T-helper 9 cell (primary cell): ENCODE data around the gene DENR.
"Not testable (repeated sequence)": the region's sequence is repeated elsewhere in the genome, so short reads cannot be mapped to it uniquely, and the experiment has no call there.

ENCODE experiments used
- DNase-seq: peaks from one replicate; pipeline ENCODE4 v3.0.0-alpha.2; 2020
- total RNA-seq, 2 donors: gene quantifications; one replicate each; lab custom pipeline; 2026; lab: John Stamatoyannopoulos, UW

DENR gene, protein sequence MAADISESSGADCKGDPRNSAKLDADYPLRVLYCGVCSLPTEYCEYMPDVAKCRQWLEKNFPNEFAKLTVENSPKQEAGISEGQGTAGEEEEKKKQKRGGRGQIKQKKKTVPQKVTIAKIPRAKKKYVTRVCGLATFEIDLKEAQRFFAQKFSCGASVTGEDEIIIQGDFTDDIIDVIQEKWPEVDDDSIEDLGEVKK
- 57.4 to 78.1 reads per million in 2 donors for total RNA-seq

DNA sequence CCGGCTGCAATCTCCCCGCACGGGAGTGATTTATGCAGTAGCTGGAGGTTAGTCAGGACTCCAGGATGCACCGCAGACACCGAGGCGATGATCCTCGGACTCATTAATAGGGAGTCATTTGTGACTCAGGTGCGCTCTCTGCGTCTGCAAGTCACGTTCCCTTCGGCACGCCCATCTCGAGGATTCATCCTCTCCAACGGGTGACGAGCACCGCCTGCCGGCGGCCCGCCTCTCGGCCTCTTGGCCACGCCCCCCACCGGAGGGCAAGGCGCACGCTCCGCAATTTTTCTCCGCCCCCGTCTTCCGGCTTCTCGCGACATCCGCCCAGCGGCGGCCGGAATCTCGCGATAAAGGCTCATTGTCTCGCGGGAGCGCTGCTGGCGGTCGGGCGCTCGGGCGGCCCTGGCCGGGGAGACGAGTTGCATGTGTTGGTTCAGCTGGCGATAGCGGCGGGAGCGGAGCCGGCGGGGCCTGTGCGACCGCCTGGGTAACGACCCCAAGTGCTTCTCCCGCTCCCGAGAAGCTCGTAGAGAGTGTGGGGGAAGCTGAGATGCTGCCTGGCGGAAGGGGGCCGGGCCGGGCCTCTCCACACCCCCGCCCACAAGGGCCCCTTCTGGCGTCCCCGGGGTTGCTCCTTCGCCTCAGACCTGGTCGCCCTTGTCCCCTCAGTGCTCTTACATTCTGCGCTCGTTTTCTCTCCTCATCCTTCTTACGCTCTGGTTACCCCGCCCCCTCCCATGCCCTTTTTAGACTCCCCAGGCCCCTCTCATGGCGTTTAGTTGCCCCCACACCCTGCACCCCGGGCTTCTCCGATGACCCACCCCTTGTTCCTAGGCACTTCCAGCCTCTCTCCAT lies at the start of gene DENR:
TSS of gene DENR (plus strand) at position 361 of the 855 bp plus-strand sequence. CDS start 878 bp downstream, outside the sequence.
- peak; percentile 99 for DNase-seq

GRCh38 chr12:122702890-122703611 lies 49.6 kb upstream of the DENR start, which contains the start of gene HCAR2:
TSS of gene HCAR2 (minus strand) at chr12:122703357. CDS start at chr12:122703283, 74 bp downstream.
- DNase-seq = not testable (repeated sequence)

GRCh38 chr12:122703841-122704240 lies 48.8 kb upstream of the DENR start:
- DNase-seq = not testable (repeated sequence)

- not testable (repeated sequence) for DNase-seq
Measured at GRCh38 chr12:122709287-122709686, 43.3 kb upstream of the DENR start.

DNA sequence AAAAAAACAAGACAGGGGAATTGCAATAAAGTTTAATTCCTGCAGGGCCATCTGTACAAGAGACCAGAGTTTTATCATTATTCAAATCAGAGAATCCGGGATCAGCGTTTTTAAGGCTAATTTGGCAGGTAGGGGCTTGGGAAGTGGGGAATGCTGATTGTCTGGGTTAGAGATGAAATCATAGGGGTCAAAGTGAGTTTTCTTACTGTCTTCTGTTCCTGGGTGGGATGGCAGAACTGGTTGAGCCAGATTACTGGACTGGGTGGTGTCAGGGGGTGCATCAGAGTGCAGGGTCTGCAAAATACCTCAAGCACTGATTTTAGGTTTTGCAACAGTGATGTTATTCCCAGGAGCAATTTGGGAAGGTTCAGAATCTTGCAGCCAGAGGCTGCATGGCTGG lies 42.3 kb upstream of the DENR start:
- not testable (repeated sequence) for DNase-seq

DNA sequence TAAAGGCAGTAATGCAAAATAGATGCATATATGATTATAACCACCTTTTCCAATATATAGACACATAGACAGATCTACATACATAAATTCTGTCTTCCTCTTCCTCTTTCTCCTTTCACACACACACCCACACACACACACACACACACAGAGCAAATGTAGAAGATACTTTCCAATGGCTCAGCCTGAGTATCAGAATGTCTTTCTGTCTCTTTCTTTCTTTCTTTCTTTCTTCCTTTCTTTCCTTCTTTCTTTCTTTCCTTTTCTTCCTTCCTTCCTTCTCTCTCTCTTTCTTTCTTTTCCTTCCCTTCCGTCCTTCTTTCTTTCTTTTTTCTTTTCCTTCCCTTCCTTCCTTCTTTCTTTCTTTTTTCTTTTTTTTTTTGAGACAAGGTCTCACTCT lies 41.4 kb upstream of the DENR start:
- not testable (repeated sequence) for DNase-seq

DNA sequence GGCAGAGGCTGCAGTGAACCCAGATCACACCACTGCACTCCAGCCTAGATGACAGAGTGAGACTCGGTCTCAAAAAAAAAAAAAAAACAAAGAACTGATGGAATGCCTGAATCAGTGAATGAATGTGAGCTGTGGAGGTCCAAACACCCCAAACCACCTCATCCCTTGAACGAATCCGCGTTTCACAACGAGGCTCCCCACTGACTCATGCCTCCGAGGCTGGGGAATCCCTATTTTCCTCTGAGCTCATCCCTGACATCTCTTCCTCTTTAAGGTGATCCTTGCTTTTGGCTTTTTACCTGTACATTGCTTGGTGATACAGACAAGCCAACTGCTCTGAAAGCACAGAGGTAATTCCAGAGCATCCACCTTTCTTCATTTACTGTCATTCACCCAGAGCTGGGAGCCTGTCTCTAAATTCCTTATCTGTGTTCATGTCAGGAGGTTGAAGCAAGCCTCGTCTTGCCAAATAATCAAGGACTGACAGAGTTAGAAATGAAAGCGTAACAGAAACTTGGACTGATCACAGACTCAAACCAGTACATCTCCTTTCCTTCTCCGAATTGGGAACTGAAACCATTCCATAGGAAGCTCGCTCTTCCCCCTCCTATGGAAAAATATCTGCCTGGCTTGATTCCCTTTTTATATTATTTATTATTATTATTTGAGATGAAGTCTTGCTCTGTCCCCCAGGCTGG lies 39.0 kb upstream of the DENR start:
- not testable (repeated sequence) for DNase-seq

DNA sequence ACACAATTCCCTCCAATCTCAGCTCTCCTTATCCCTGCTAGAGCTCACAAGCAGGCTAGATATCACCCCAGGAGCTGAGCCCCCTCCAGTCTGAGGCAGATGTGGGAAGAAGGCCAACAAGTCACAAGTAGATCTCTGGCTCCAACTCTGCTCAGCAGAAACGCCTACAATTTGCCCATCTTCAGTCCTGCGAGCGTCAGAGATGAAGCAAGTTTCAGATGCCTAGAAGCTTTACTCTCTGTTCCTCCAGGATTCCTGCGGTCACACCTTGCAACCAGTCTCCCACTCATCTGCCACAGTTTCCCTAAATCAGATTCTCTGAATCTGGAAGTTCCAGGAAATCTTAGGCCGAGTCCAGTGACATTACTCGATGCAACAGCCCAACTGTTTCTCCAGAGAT lies 37.4 kb upstream of the DENR start:
- not testable (repeated sequence) for DNase-seq

DNA sequence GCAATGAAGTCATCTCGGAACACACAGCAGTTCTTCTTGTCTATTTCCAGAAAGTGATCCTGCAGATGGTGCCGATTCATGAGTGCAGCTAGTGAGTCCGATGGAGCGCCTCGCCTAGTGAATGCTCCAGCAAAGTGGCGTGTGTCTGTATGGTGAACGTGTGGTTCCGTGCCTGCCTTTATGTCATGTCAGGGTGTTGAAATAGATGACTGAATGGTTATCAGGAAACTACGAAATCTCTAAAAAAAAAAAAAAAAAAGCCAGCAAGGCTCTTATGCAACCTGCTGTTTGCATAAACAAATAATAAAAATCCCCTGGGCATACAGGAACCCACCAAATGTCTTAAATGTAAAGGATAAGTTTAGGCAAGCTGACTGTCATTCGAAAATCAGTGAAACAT lies 36.0 kb upstream of the DENR start, which contains the start of gene HCAR3:
TSS of gene HCAR3 (minus strand) at position 154 of the 400 bp plus-strand sequence. CDS start at position 80, 74 bp downstream.
- not testable (repeated sequence) for DNase-seq

DNA sequence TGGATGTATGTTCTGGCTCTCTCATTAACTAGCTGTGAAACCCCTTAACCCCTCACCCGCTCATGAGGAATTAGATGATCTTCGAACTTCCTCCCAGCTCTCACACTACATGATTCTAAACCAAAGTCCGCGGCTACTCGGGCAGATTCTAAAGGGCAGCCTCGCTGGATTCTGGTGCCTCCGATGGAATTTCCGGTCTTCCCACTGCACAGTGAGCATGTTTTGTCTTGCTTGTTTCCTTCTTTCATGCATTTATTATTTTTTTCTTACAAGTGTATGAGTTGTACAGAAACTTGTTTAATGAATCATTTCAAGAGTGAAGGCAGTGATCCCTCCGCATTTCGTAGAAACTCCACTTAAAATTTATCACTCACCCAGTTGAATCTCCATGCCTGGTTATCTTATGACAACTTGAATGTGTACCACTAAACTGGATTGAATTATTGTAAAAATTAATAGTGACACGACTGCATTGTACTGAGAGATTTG lies 31.5 kb upstream of the DENR start:
- no peak for DNase-seq

DNA sequence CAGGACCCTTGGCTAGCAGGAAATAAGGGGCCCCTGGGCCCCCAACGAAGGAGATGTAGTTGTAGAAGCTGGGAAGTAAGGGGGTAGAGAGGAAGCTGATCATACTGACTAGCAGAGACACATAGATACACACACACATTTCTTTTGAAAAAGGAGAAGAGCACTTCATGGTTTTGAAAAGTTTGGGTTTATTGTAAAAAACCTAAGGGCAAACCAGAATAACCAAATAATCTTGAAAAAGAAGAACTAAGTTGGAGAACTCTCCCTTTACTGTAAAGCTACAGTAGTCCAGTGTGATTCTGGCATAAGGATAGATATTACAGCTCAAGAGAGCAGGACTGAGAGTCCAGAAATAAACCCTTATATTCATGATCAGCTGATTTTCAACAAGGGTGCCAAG lies 30.2 kb upstream of the DENR start:
- no peak for DNase-seq

GRCh38 chr12:122724641-122725243 lies 27.9 kb upstream of the DENR start:
- DNase-seq = no peak

DNA sequence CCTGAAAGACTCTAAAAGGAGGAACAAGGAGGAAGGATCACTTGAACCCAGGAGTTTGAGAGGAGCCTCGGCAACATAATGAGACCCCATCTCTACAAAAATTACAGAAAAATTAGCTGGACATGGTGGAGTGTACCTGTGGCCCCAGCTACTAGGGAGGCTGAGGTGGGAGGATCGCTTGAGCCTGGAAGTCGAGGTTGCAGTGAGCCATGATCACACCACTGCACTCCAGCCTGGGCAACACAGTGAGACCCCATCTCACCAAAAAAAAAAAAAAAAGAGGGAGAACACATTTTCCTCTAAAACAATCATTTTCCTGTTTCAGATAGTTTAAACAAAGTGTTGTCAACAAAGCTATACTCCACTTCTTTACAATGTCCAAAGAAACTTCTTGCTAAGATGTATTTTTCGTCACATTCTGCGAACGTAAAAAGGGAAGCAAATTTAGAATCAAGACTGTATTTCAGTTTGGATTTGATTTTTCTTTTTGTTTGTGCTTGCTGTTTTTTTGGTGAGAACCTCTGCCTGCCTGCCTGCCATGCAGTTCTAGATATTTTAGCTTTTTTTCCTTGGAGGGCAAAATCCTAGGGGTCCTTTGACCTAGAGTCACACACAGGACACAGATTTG lies 27.1 kb upstream of the DENR start:
- no peak for DNase-seq

DNA sequence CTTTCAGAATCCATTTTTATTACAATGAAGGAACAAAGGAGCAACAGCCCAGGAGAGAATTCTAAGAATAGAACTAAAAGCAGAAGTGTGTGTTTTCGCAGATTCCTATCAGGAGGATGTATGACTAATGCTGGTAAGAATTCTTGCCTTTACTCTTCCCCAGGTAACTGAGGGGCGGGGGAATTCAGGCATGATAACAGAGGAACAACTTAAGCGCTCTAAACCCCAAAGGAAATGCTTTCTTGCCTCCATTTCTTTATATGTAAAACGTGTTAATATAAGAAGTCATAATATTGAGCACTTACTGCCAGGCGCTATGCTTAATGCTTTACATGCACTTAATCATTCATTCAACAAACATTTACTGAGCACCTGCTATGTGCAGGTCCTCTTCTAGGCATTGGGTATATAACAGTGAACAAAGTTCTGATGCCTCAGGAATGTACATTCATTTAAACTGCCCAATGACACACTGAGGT lies 26.5 kb upstream of the DENR start:
- no peak for DNase-seq

GRCh38 chr12:122729583-122730214 lies 22.9 kb upstream of the DENR start:
- DNase-seq = no peak

GRCh38 chr12:122730215-122731014 lies 22.2 kb upstream of the DENR start, which contains the start of gene HCAR1:
TSS of gene HCAR1 (minus strand) at chr12:122730844. CDS start at chr12:122730339, 505 bp downstream.
- no peak for DNase-seq

DNA sequence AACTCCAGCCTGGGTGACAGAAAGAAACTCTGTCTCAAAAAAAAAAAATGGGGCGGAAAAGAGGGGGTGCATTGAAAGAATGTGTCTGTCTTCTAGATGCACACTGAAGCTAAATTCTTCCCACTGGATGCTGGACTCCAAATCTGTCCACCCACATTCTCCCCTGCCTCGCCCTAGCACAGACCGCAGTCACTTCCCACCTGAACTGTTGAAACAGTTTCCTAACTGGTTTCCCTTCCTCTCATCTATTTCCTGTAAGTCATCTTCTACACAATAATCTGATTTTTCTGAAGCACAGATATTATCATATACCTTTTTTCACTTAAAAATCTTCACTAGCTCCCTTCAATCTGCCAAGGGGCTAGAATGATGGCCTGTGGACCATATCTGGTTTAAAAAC lies 20.5 kb upstream of the DENR start:
- no peak for DNase-seq

GRCh38 chr12:122732611-122733010 lies 20.0 kb upstream of the DENR start:
- no peak for DNase-seq

DNA sequence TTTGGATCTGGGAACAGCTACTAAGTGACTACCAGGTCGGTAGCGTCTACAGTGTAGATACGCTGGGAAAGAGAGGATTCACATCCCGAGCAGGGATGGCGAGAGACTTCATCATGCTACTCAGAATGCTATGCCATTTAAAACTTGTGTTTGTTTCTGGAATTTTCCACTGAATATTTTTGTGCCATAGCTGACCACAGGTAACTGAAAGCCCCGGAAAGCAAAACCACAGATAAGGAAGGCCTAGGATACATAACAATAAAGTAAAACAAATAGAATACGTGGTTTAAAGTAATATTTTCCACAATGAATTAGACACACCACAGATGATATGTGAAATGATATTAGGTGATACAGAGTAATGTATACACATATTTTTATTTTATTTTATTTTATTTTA lies 14.1 kb upstream of the DENR start:
- no peak for DNase-seq

DNA sequence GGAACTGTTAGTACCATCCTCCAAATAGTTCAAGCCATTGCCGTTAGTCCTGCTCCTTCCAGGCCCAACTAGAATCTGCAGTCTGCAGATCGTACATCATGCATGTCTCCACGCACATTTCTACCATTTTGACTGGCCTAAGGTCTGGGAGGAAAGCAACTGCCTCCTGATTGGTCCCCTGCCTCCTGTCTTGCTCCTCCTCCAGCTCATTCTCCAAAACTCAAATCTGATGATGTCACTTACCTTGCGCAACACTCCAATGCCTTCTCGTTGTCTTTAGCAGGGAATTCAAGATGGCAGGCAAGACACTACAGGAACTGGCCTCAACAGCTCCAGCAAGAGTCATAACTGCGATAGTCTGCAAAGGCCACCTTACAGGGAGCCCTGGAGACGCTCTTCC lies 12.3 kb upstream of the DENR start:
- no peak for DNase-seq
